K562 (cell line): ENCODE results near the gene GJA5. TPM values are rescaled to one million over a fixed set of nuclear protein-coding genes. Genes with fewer than 3 reads are reported as not detected.

ENCODE experiments used
- ATAC-seq: fragments of 200-7000 bp; cut with Tn5 transposase; 3 replicates; pipeline ENCODE4 v1.9.1; 2020; ENCODE audit warnings: moderate library complexity
- BruUV-seq: library from RNA; stranded (reverse); fragments of 400-500 nt; replicated peaks from 2 replicates; lab custom pipeline; 2021; lab: Mats Ljungman, UMichigan
- CTCF ChIA-PET: fragments of 300-600 bp; formaldehyde crosslinking; extraction: SDS; loops from one replicate; lab custom pipeline; 2021; ENCODE audit warnings: low intra/inter-chr PET ratio; lab: Yijun Ruan, JAX
- POLR2A ChIA-PET: fragments of 300-600, 350-650 bp; sonication (Branson Sonifier 250); formaldehyde crosslinking; extraction: SDS; loops from one replicate; lab custom pipeline; 2021; ENCODE audit warnings: antibody characterized with exemption, inconsistent platforms; lab: Yijun Ruan, JAX
- DNase-seq, 4 experiments: peaks; one replicate each; pipeline versions ENCODE4 v3.0.0 to v3.0.0-alpha.2; 2011 to 2018; ENCODE audit warnings: low spot score in 3 of 4, mixed read lengths in 3 of 4; ENCODE audit errors: extremely low read depth in 1 of 4
- FAIRE-seq: peaks from 2 replicates; lab custom pipeline; 2011; peaks lifted over from hg19 to GRCh38; lab: Jason Lieb, UNC
- H2AFZ ChIP-seq: 2 replicates; pipeline ENCODE4 v1.6.0; 2011; ENCODE audit warnings: low read depth, low read length, control low read depth, inconsistent platforms
- H3K27ac ChIP-seq: fragments of 200-600 bp; 3 replicates; pipeline ENCODE4 v1.8.0; 2011; ENCODE audit warnings: low read depth, mild to moderate bottlenecking, control low read depth, inconsistent platforms, low read length, moderate library complexity, mixed read lengths; ENCODE audit errors: extremely low read depth
- H3K27me3 ChIP-seq, 2 experiments: fragments of 300-600 bp in 1 of 2; 2 replicates in 1 of 2; 3 replicates in 1 of 2; pipeline versions ENCODE4 v1.6.0 to v1.8.0; 2011; ENCODE audit warnings: inconsistent platforms in 2 of 2, low read length in 2 of 2, mild to moderate bottlenecking in 1 of 2, mixed read lengths in 1 of 2, moderate library complexity in 1 of 2; ENCODE audit not compliant: control insufficient read depth in 2 of 2, insufficient read depth in 2 of 2
- H3K36me3 ChIP-seq: fragments of 300-600 bp; 3 replicates; pipeline ENCODE4 v1.8.0; 2011; ENCODE audit warnings: mild to moderate bottlenecking, low read length, inconsistent platforms; ENCODE audit not compliant: control insufficient read depth, insufficient read depth
- H3K4me1 ChIP-seq, 2 experiments: fragments of 200-600 bp in 1 of 2; replicated peaks in 1 of 2; 2 replicates in 1 of 2; 3 replicates in 1 of 2; pipeline versions ENCODE4 v1.5.1 to v1.8.0; 2011; ENCODE audit warnings: inconsistent platforms in 2 of 2, low read length in 2 of 2, mild to moderate bottlenecking in 1 of 2, mixed read lengths in 1 of 2, moderate library complexity in 1 of 2; ENCODE audit not compliant: control insufficient read depth in 2 of 2, insufficient read depth in 2 of 2
- H3K4me2 ChIP-seq: 2 replicates; pipeline ENCODE4 v1.6.1; 2011; ENCODE audit warnings: low read length, control low read depth, inconsistent platforms, mixed read lengths; ENCODE audit not compliant: insufficient read depth
- H3K4me3 ChIP-seq: fragments of 200-600 bp; sonication (generic), shearing (Covaris generic); 2 replicates; pipeline ENCODE4 v1.5.1; 2016; ENCODE audit warnings: control low read depth, inconsistent platforms
- H3K79me2 ChIP-seq: fragments of 200-600 bp; 3 replicates; pipeline ENCODE4 v1.8.0; 2011; ENCODE audit warnings: low read length, inconsistent platforms; ENCODE audit not compliant: control insufficient read depth, insufficient read depth
- H3K9ac ChIP-seq, 2 experiments: 2 replicates each; pipeline versions ENCODE4 v1.6.0 to v1.6.1; 2011; ENCODE audit warnings: low read depth in 2 of 2, low read length in 2 of 2, control low read depth in 1 of 2, inconsistent platforms in 1 of 2, mild to moderate bottlenecking in 1 of 2, mixed read lengths in 1 of 2; ENCODE audit not compliant: insufficient read depth in 1 of 2
- H3K9me1 ChIP-seq: one replicate; pipeline ENCODE4 v1.6.0; 2011; ENCODE audit warnings: inconsistent platforms, mild to moderate bottlenecking, low read length, moderate library complexity; ENCODE audit not compliant: control insufficient read depth, insufficient read depth
- H3K9me3 ChIP-seq: replicated peaks from 2 replicates; pipeline ENCODE4 v1.5.1; 2011; ENCODE audit warnings: low read depth, low read length, inconsistent platforms; ENCODE audit not compliant: control insufficient read depth, insufficient read depth
- H4K20me1 ChIP-seq: replicated peaks from 2 replicates; pipeline ENCODE4 v1.6.1; 2011; ENCODE audit warnings: low read length, inconsistent platforms, mixed read lengths; ENCODE audit not compliant: control insufficient read depth, insufficient read depth
- HIVEP1 ChIP-seq: fragments of 250-450 bp; sonication (Bioruptor Pico); IDR thresholded peaks from 2 replicates; pipeline ENCODE4 v1.4.0; 2020; ENCODE audit warnings: mild to moderate bottlenecking
- MYC ChIP-seq, 2 experiments: fragments of 250-450 bp in 1 of 2; sonication (Bioruptor Pico) in 1 of 2; IDR thresholded peaks; 2 replicates each; pipeline versions ENCODE4 v1.5.1 to v1.6.1; 2012 to 2021; ENCODE audit warnings: low read depth in 2 of 2, borderline replicate concordance in 1 of 2, improper control_type of control experiment in 1 of 2, low read length in 1 of 2, mild to moderate bottlenecking in 1 of 2, moderate library complexity in 1 of 2
- POLR3G ChIP-seq: IDR thresholded peaks from 2 replicates; pipeline ENCODE4 v1.6.1; 2011; ENCODE audit not compliant: insufficient read length, insufficient replicate concordance; ENCODE audit errors: extremely low read depth
- RB1 ChIP-seq: fragments of 450-650 bp; IDR thresholded peaks from 2 replicates; pipeline ENCODE4 v1.6.1; 2017; ENCODE audit warnings: low read depth, mild to moderate bottlenecking
- ZNF175 ChIP-seq: fragments of 200-800 bp; sonication (Bioruptor generic); IDR thresholded peaks from 2 replicates; pipeline ENCODE4 v1.6.1; 2016; ENCODE audit warnings: low read depth, mild to moderate bottlenecking, missing genetic modification characterization, missing compliant biosample characterization
- WGBS: fragments of 100-300 bp; shearing (Covaris generic); methylation state at CpG from one replicate; pipeline ENCODE4 v1.1.6; 2016; ENCODE audit warnings: low coverage, mixed read lengths; ENCODE audit not compliant: insufficient coverage; ENCODE audit errors: missing lambda C conversion rate; 5-methylcytosine and 5-hydroxymethylcytosine counted together
- in situ Hi-C: fragments of 300-500 bp; cut with MboI; formaldehyde crosslinking; loops from 4 replicates; pipeline ENCODE4 v1.15.0; 2018; ENCODE audit warnings: inconsistent platforms, mixed read lengths
- intact Hi-C: fragments of 100-400 bp; cut with micrococcal nuclease; formaldehyde crosslinking; loops from 2 replicates; pipeline ENCODE4 v1.14.2; 2022
- polyA plus RNA-seq, 8 experiments: library from polyadenylated mRNA; depleted of rRNA in 4 of 8; stranded (reverse) in 5 of 8; unstranded in 3 of 8; fragments of >200 nt; fragmentation: Nextera tagmentation in 2 of 8; fragmentation: Illumina TruSeq in 1 of 8; extraction: Ambion mirVana in 2 of 8; extraction: Trizol in 1 of 8; gene quantifications; 2 replicates each; pipeline versions ENCODE4 v1.2.1 to v1.2.3, GENCODE V29; 2011 to 2014; ENCODE audit warnings: inconsistent platforms in 1 of 8, missing spikeins in 1 of 8
- total RNA-seq, 7 experiments: library from RNA; depleted of rRNA in 6 of 7; stranded (reverse); fragments of >200 nt in 6 of 7; fragmentation: Illumina TruSeq in 2 of 7; extraction: Trizol in 2 of 7; gene quantifications; 2 replicates each; pipeline versions ENCODE4 v1.2.1 to v1.2.3, GENCODE V29; 2011 to 2021; ENCODE audit warnings: low replicate concordance in 1 of 7
- TF ChIP-seq, protein P1 (sequence below): fragments of 450-650 bp; formaldehyde crosslinking; IDR thresholded peaks from 2 replicates; pipeline ENCODE4 v1.4.0; 2022; ENCODE audit warnings: missing genetic modification characterization

Gene GJA5
- total and polyA plus RNA-seq, 9 of the 15 experiments (the other 6 are each of a cell fraction or from before 2014, with no cell fraction given), result 0.07 TPM; not detected in 7

DNA sequence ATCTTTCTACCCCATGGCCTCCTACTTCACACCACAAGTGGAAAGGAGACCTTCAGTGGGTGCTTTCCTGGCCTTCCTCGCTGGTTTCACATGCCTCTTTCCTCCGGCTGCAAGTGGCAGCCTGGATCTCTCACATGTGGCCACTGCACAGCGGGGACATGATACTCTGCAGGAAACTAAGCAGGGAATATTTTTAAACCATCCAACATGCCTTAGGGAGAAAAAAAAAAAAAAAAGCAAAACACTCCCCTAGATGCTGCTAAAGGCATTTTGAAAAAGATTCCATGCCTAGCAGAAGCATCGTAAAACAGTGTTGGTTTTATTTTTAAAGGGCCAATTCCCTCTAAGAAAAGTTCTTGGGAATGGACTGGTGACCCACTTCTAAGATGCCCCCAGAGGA lies 12.2 kb upstream of the GJA5 start:
- no peak for TF ChIP-seq HIVEP1 (CRISPR knock-in tag)
- TF ChIP-seq MYC (IDR thresholded peaks at IDR 0.05; ENCODE audit: low read depth, low read length), result no peak
- TF ChIP-seq MYC (CRISPR knock-in tag; IDR thresholded peaks at IDR 0.05; ENCODE audit: borderline replicate concordance, low read depth), result no peak
- no peak for TF ChIP-seq ZNF175
- TF ChIP-seq, protein P1, sequence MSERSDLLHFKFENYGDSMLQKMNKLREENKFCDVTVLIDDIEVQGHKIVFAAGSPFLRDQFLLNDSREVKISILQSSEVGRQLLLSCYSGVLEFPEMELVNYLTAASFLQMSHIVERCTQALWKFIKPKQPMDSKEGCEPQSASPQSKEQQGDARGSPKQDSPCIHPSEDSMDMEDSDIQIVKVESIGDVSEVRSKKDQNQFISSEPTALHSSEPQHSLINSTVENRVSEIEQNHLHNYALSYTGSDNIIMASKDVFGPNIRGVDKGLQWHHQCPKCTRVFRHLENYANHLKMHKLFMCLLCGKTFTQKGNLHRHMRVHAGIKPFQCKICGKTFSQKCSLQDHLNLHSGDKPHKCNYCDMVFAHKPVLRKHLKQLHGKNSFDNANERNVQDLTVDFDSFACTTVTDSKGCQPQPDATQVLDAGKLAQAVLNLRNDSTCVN (CRISPR knock-in tag), result no peak
- no peak for TF ChIP-seq RB1
- TF ChIP-seq POLR3G, result no peak
- ChIA-PET POLR2A (no interaction called here), CTCF (no interaction called here)
- Histone ChIP-seq H2AFZ (no peak overlapping the region), H3K4me1 (no peaks in the 10 kb centered on the region; a peak in 1 of 5 replicates), H3K9me3 (no peaks in the 10 kb centered on the region), H3K79me2 (no peaks in the 10 kb centered on the region), H3K27ac (no peak overlapping the region), H3K27me3 (peaks cover 9 to 34% of the 10 kb centered on the region in 2 experiments; a peak in 3 of 5 replicates), H3K9me1 (no peaks in the 10 kb centered on the region), H3K36me3 (no peaks in the 10 kb centered on the region), H3K4me3 (no peak overlapping the region), H3K4me2 (no peak overlapping the region), H4K20me1 (no peaks in the 10 kb centered on the region; the same call in 1 of the 2 replicates), H3K9ac (no peak overlapping the region)
- WGBS, result 0% methylated on average over 4 of the region's 4 CpGs
- BruUV-seq, result no TSS peak
- in situ Hi-C loops, result no loop called here
- intact Hi-C loops, result no loop called here
- no peak for FAIRE-seq
- no peak for DNase-seq
- ATAC-seq, result no peak
